ENCODE data around the gene CRB2.

GRCh38 chr9:123418506-123418905 lies 62.5 kb downstream of the CRB2 start:
- TF ChIP-seq CTCF (IDR thresholded peaks at IDR 0.05; ENCODE audit: low read depth, low read length, poor library complexity, severe bottlenecking) = no peak
- no peak for TF ChIP-seq EZH2phosphoT487 (IDR thresholded peaks at IDR 0.05; ENCODE audit: borderline replicate concordance, low read length)
